NCI-H526 treated with DMSO at 0.1 percent for 48 hours (cell line): Measurements from ENCODE around the gene CCN2.
"Not testable (repeated sequence)": the region's sequence is repeated elsewhere in the genome, so short reads cannot be mapped to it uniquely, and the experiment has no call there.

ENCODE experiments used
- DNase-seq: peaks from one replicate; lab custom pipeline; 2025; lab: John Stamatoyannopoulos, UW

Gene CCN2

DNA sequence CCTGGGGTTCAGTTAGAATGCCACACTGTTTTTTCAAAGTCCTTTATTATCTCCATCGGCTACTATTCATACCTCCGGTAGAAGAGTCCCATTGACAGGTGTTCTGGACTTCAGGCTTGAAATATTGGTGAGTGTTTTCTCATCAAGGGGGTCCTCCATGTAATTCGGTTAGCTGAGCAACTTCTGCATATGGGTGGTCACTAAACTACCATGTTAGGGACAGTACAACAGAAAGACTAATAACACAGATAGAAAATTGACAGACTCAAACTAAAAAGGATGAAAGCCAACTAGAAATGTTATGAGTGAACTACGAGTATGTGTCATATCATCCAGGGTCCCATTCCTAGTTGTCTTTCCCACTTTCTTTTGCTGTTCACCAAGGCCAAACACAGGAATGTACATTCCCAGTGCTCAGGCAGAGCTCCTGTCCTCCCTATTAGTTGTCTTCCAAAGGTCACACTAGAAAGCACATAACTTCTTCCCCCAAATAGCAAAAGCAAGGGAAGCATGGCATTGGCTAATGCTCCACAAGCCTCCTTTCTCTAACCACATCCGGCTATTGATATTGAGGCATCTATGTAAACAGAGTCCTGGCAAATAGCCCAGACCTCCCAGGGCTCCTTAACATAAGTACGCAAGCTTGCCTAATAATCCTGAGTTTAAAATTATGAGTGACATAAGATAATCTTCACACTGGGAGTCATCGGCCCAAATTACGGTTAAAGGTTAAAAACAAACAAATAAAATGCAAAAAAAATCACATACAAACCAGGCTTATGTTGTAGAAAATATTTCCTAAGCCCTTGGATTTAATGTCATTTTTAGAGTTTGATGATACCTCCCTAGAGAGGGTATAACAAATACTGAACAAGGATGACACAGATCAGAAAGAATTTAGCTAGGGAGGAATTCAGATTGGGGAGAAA is 13.2 kb downstream of the CCN2 start:
- DNase-seq = no peak

DNA sequence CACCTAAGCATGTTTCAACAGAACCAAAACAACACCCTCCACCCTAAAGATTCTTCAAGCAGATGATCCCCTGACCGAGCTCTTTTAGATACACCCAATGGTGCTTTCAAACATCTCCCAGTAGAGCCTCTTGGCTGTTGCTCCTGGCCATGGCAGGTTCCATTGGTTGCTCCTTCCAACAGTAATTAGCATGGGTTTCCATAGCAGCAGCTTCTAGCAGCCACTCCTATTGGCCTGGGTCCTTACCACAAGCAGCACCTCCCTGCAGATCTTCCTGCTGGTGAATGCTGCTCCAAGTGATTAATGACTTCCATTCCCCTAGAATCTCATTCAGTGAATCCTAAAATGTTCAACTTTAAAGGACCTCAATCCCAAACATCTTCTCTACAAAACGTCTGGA is 13.9 kb downstream of the CCN2 start:
- DNase-seq = no peak

DNA sequence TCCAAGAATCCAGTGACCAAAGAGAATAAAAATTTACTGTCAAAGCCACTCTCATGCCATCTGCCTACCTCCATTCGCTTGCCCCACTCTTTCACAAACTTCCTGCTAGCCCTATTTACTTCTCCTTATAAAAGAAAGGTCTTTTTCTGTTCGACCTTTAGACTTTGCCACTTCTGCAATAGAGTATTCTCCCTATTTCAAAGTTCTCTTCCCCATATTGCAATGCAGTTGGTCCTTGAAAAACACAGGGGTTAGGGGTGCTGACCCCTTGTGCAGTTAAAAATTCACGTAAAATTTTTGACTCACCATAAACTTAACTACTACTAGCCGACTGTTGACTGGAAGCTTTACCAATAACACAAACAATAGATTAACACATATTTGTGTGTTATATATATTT is 15.0 kb downstream of the CCN2 start:
- DNase-seq = no peak

DNA sequence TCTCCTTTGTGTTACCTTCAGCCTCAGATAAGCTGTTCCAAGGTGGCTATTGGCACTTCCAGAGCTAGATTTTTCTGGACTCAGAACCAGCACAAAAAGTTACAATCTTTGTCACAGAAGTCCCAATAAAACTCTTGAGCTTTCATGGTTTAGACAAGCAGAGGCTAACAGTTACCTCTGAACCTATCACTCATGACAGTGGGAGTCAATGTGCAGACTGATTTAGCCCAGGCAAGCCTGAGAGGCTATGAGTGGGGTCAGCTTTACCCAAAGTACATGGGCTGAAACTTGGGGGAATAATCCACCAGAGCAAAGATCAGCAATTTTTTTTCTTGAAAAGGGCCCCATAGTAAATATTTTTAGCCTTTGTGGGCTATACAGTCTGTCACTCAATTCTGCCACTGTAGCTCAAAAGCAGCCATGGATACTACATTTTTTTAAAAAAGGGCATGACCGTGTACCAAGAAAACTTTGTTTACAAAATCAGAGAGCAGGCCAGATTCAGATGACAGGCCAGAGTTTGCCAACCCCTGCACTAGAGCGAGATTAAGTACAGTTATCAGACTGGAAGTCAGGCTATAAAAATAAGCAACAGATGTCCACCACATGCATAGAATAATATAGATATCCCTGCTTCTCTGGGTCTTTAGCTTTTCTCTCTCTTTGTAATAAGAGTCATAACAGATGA is 20.0 kb downstream of the CCN2 start:
- no peak for DNase-seq

DNA sequence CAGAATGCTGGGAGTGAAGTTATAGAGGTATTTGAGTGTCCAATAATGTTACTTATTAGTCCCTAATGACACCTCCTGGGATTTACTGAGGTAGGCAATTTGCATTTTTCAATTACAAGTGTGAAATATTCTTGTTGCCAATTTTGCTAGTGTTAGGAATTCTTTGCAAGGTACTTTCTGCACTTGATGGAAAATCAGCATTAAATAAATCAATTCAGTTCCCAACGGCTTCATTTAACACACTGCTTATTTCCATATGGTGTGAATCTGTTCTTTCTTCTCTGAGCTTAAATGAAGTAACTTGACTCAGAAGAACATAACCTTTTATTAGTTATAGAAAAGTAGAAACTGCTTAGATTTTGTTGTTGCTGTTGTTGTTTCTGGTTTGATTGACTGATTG is 21.2 kb downstream of the CCN2 start:
- DNase-seq = no peak

DNA sequence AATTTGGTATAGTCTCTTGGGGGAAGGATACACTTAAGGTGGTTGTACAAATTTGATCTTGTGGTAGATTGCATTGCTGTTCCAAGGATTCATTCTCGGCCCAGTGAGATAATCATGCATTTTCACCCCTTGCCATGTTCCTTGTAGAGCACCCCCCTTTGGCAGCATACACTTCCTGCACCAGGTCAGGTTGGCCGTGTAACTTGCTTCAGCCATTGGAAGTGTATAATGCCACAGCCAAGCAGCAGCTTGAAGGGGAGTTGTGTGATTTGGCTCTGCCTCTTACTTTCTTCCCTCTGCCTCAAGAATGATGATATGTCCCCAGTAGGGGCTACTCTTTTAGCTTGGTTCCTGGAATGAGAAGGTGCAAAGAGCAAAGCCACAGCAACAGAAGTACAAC is 21.9 kb downstream of the CCN2 start:
- no peak for DNase-seq

DNA sequence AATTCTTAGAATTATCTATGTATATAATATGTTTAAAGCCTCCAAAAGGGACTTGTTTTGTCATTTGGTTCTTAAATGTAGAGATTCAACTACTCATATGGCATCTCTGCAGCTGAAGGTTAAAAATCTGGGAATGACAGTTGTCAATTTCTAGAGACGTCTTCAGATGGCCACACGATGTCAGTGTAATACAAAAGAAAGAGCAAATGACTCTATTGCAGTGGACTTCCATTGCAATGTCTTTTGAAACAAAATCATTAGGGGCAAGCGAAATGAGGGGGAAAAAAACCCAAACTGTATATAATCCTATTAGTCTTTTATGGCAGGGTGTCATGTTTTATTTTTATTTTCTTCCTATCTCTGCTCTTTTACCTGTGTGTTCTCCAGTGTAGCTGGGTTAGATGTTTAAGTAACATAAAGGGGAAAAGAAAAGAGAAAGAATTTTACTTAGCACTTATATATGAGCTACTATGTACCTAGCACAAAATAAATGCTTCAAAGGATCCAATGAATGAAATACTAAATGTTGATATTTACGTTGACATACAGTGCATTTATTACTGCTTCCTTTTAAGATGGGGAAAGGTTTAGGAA is 26.2 kb downstream of the CCN2 start:
- peak; percentile 19 for DNase-seq

DNA sequence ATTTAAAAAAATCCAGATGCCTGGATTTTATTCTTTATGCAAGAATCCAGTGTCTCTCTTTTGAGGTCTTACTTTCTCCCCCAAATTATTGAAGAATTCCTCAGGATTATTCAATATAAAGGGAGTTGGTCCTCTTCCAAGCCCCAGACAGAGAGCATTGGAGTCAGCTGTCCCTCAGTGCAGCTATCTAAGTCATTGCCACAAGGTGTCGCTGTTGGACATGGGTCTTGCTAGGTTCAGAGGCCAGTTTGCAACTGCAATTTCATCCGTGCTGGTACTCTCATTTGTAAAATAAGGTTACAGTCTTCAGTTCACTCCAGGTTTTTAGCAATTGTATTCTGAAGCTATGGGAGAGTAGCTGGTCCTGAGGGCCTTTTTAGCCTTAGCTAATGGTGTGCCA is 27.8 kb downstream of the CCN2 start:
- no peak for DNase-seq

DNA sequence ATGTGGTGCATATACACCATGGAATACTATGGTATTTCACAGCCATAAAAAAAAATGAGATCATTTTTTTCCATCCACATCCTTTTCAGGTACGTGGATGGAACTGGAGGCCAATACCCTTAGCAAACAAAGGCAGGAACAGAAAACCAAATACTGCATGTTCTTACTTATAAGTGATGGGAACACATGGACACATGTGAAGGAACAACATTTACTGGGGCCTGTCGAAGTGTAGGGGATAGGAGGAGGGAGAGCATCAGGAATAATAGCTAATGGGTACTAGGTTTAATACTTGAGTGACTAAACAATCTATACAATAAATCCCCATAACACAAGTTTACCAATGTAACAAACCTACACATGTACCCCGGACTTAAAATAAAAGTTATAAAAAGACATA is 30.5 kb downstream of the CCN2 start:
- no peak for DNase-seq

DNA sequence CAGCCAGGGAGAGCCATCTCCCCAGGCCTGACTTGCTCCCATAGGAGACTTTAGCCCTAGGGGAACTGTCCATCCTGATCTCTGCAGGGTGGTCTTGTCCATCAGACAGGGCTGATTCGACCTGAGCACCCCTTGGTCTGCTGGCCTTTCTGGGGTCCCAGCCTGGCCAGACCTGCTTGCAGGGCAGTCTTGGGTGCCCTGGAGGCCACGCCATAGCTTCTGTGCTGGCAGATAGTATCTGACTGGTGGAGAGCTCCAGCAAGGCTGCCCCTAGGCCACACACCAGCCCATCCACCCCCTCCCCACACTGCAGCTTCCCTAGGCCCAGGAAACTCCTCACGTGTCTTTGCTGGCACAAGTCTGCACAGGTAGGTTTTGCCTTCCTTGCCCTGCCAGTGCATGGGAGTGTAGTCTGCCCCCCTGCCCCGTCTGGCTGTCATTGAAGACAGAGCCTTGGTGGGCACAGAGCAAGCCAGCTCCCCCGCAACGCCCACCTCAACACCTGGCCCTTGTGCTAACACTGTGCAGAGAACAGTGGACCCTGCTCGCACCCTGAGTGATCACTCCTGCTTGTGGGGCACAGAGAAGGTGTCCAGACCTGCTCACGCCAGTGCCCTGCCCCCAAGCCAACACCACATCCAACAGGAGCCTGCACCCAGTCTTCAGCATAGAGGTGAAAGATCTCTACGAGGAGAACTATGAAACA is 32.4 kb downstream of the CCN2 start:
- no peak for DNase-seq

DNA sequence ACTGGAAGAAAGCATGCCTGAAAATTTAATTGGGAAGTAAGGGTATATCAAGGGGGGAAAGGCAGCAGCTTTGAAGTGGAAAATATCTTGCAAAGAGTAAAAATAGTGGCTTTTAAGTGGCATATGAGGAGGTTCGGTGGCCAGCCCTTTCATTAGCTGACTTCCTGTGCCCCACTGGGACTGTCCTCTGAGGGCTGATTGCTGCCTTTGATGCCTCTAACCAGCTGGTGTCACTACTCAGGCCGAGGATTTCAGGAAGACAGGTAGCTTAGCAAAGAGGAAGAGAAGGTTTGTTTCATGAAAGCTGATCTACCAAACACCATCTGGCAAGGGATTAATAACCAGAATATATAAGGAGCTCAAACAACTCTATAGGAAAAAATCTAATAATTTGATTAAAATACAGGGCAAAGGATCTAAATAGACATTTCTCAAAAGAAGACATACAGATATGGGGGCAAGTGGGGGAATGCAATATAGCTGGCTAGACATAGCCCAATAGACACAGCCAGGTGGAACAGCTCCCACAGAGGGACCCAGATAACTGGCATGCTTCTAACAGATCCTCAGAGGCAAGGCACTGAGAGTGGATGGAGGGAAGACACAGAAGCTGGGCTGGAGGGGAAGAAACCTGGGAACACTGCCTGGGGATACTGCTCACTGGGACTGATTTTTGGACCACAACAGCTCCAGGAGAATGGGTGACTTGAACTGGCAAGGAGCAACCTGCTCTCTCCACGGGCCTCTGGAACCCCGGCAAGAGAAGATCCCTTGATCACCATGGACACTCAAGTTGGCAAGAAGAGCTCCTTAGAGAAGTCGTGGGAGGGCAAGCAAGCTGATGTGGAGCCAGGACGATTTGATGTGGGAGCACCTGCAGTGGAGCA is 33.2 kb downstream of the CCN2 start:
- DNase-seq = no peak

DNA sequence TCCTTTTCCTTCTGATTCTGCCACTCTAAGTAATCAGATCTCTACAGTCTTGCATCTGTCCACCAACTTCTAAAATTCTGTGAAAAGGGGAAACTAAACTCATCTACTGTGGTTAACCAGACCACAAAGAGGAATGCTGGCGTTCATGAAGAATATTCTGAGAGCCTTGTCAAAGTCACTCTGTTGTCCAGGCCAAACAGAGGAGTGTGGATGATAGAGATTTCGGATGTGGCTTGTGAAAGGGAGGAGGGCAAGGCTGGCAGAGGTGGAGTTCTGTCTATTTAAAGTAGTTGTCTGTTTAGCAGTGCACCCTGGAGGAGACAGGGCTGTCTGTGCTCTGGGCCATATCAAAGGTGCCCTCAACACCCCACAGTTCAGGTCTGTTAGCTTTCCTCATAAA is 33.9 kb downstream of the CCN2 start:
- no peak for DNase-seq

DNA sequence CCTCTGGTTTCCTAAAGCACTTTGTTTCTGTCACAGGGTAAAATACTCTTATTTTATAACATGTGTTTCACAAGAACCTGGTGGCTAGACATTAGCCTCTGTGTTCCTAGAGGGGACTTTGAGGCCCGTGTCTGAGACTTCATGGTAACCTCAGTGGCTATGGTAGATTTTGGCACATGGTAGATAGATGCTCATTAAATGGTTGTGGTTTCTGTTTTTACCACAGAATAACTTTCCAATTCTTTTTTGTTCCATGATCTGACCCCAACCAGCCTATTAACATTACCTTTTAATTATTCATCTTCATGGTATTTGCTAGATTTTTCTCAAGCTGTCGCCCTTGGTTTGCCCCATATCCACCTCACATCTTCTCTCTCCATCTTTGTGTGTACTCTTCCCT is 34.3 kb downstream of the CCN2 start:
- no peak for DNase-seq

DNA sequence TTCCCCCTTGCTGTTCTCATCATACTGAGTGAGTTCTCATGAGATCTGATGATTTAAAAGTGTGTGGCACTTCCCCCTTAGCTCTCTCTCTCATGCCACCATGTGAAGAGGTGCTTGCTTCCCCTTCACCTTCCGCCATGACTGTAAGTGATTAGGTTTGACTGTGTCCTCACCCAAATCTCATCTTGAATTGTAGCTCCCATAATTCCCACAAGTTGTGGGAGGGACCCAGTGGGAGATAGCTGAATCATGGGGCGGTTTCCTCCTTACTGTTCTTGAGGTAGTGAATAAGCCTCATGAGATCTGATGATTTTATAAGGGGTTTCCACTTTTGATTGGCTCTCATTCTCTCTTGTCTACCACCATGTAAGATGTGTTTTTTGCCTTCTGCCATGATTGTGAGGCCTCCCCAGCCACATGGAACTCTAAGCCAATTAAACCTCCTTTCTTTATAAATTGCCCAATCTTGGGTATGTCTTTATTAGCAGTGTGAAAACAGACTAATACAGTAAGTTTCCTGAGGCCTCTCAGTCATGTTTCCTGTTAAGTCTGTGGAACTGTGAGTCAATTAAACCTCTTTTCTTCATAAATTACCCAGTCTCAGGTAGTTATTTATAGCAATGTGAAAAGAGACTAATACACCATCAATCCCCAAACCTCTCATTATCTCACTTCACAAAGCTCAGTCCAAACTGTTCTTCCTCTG is 34.9 kb downstream of the CCN2 start:
- not testable (repeated sequence) for DNase-seq

DNA sequence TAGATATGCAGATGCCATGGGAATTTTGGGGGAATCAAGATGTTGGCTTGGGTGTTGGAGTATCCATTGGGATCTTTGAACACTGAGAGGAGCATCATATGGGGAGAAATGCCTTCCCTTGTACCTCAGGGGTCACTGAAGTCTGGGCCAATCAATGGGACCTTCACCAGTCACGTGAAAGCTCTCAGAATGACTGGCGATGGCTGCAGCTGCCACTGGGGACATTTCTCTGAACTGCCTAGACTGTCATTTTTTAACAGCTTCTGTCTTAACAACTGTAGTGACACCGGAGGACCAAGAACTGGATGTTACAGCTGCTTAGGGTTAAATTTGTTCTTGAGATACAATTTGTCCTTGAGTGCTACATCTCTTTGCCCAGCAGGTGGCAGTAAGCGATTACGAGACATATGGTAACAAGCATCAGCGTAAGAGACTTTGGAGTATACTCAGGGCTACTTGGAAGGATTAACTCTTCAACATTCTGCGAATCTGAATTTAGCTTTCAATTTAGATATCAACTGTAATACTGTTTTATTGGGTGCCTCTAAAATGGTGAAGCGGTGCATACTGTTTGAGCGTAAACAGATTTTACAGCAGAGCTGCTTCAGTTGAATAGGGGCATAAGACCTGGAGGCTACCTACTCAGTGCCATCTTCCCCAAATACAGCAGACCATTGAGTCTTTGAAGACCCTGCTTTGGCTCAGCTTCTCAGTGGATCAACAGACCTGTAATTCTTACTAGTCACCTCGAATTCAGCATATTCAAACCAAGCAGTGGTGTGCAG is 36.0 kb downstream of the CCN2 start:
- DNase-seq = peak; percentile 15

DNA sequence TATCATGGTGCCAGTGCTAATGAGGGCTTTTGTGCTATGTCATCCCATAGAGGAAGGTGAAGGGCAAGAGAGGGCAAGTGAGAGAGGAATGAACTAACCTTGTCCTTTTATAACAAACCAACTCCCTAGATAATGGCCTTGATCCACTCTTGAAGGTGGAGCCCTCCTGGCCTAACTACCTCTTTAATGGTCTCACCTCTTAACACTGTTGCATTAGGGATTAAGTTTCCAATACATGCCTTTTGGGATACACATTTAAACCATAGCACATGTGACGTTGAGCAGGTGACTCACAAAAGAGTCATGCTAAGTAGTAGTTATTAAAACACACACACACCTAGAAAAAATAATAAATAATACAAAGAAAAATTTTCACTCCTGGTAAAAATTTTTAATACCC is 36.9 kb downstream of the CCN2 start:
- no peak for DNase-seq

DNA sequence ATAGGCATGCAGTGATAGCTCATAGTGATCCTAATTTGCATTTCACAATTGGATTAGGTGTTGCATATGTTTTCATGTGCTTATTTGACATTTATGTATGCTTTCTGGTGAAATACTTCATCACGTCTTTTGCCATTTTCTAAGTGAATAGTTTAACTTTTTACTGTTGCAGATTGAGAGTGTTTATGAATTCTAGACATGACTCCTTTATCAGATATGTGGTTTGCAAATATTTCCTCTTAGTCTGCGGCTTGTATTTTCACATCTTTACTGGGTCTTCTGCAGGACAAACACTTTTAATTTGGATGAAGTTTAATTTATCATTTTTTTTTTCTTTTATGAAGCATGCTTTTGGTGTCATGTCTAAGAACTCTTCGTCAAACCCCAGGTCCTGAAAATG is 39.2 kb downstream of the CCN2 start:
- no peak for DNase-seq

DNA sequence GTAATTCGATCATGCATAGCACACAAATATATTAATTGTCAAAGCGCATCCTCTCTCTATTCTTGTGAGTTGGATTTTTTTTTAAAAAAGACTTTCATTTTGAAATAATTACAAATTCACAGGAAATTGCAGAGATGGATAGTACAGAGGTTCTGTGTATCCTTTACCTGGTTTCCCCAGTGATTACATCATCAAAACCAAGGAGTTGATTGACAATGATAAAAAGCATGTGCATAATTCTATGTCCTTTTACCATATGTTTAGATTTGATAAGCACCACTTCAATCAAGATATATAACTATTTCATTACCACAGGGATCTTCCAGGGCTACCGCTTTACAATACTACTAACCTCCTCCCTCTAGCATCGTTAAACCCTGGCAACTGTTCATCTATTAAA is 40.2 kb downstream of the CCN2 start:
- DNase-seq = no peak

DNA sequence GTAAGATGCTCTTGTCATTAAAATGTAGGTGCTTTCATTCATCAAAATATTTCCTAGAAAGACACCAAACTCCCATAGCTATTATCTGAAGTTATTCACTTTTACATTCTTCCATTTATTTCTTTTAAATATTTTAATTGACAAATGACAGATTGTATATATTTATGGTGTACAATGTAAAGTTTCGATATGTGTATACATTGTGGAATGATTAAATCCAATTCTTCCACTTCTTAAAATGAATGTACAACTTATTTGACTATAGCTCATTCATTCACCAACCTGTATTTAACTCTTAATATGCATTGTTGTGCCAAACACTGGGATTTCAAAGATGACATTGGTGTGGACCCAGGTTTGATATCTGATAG is 41.0 kb downstream of the CCN2 start:
- no peak for DNase-seq
